Mesenchymal stem cell (in vitro differentiated cells and primary cell): ENCODE results near the gene KCNJ10.

Source experiments
- DNase-seq: peaks from one replicate; pipeline ENCODE4 v3.0.0-alpha.2; 2013
- H2AFZ ChIP-seq: one replicate; pipeline ENCODE4 v1.6.1; 2013; ENCODE audit warnings: low read depth, mild to moderate bottlenecking, control low read depth, inconsistent platforms, low read length, moderate library complexity
- H2AK5ac ChIP-seq: 2 replicates; pipeline ENCODE4 v1.6.1; 2013; ENCODE audit warnings: low read length, moderate library complexity, mild to moderate bottlenecking, inconsistent platforms; ENCODE audit not compliant: severe bottlenecking
- H2BK120ac ChIP-seq: one replicate; pipeline ENCODE4 v1.6.1; 2013; ENCODE audit warnings: low read depth, mild to moderate bottlenecking, inconsistent platforms, low read length, moderate library complexity
- H2BK12ac ChIP-seq, 2 experiments: one replicate each; pipeline ENCODE4 v1.6.1; 2013; ENCODE audit warnings: inconsistent platforms in 2 of 2, low read length in 2 of 2, mild to moderate bottlenecking in 2 of 2, moderate library complexity in 2 of 2, control low read depth in 1 of 2
- H2BK15ac ChIP-seq: one replicate; pipeline ENCODE4 v1.6.1; 2013; ENCODE audit warnings: mild to moderate bottlenecking, low read depth, inconsistent platforms; ENCODE audit not compliant: poor library complexity, severe bottlenecking
- H2BK5ac ChIP-seq: 2 replicates; pipeline ENCODE4 v1.6.1; 2013; ENCODE audit warnings: low read depth, mild to moderate bottlenecking, low read length, control low read depth, inconsistent platforms; ENCODE audit not compliant: poor library complexity, severe bottlenecking
- H3K14ac ChIP-seq, 2 experiments: one replicate each; pipeline ENCODE4 v1.6.1; 2013; ENCODE audit warnings: inconsistent platforms in 2 of 2, low read length in 2 of 2, control low read depth in 1 of 2, mild to moderate bottlenecking in 1 of 2, moderate library complexity in 1 of 2
- H3K18ac ChIP-seq, 2 experiments: one replicate each; pipeline ENCODE4 v1.6.1; 2013; ENCODE audit warnings: inconsistent platforms in 2 of 2, low read length in 2 of 2, control low read depth in 1 of 2, low read depth in 1 of 2, mild to moderate bottlenecking in 1 of 2
- H3K23ac ChIP-seq, 2 experiments: one replicate each; pipeline ENCODE4 v1.6.1; 2013; ENCODE audit warnings: inconsistent platforms in 2 of 2, low read length in 2 of 2, mild to moderate bottlenecking in 2 of 2, moderate library complexity in 2 of 2, control low read depth in 1 of 2
- H3K27ac ChIP-seq: 2 replicates; pipeline ENCODE4 v1.5.1; 2013; ENCODE audit warnings: mild to moderate bottlenecking, moderate library complexity, low read length, control low read depth, inconsistent platforms; ENCODE audit not compliant: poor library complexity, severe bottlenecking
- H3K27me3 ChIP-seq, 2 experiments: 2 replicates each; pipeline versions ENCODE4 v1.6.1 to v1.7.0; 2013; ENCODE audit warnings: low read length in 2 of 2, mild to moderate bottlenecking in 2 of 2, moderate library complexity in 2 of 2, control low read depth in 1 of 2, inconsistent platforms in 1 of 2; ENCODE audit not compliant: control insufficient read depth in 1 of 2, insufficient read depth in 1 of 2
- H3K36me3 ChIP-seq, 2 experiments: 2 replicates each; pipeline versions ENCODE4 v1.6.1 to v1.7.0; 2013; ENCODE audit warnings: low read length in 2 of 2, control low read depth in 1 of 2, inconsistent platforms in 1 of 2, low read depth in 1 of 2, mild to moderate bottlenecking in 1 of 2; ENCODE audit not compliant: insufficient read depth in 2 of 2, control insufficient read depth in 1 of 2
- H3K4ac ChIP-seq, 2 experiments: one replicate each; pipeline ENCODE4 v1.6.1; 2013; ENCODE audit warnings: inconsistent platforms in 2 of 2, low read length in 2 of 2, mild to moderate bottlenecking in 2 of 2, moderate library complexity in 2 of 2, control low read depth in 1 of 2, low read depth in 1 of 2
- H3K4me1 ChIP-seq: 2 replicates; pipeline ENCODE4 v1.6.1; 2013; ENCODE audit warnings: low read depth, low read length, control low read depth; ENCODE audit not compliant: control insufficient read depth, insufficient read depth
- H3K4me2 ChIP-seq: 2 replicates; pipeline ENCODE4 v1.6.1; 2013; ENCODE audit warnings: low read length, mild to moderate bottlenecking, inconsistent platforms; ENCODE audit not compliant: poor library complexity, severe bottlenecking
- H3K4me3 ChIP-seq, 2 experiments: 2 replicates each; pipeline versions ENCODE4 v1.5.1 to v1.7.0; 2013; ENCODE audit warnings: low read length in 2 of 2, mild to moderate bottlenecking in 2 of 2, control low read depth in 1 of 2, low read depth in 1 of 2; ENCODE audit not compliant: insufficient read depth in 1 of 2
- H3K79me1 ChIP-seq: replicated peaks from 2 replicates; pipeline ENCODE4 v1.6.1; 2013; ENCODE audit warnings: mild to moderate bottlenecking, control low read depth, low read length, inconsistent platforms; ENCODE audit not compliant: poor library complexity, severe bottlenecking
- H3K9ac ChIP-seq: 2 replicates; pipeline ENCODE4 v1.7.0; 2013; ENCODE audit warnings: mild to moderate bottlenecking, low read length, moderate library complexity
- H3K9me3 ChIP-seq: 2 replicates; pipeline ENCODE4 v1.7.0; 2013; ENCODE audit warnings: mild to moderate bottlenecking, low read length; ENCODE audit not compliant: control insufficient read depth
- H4K8ac ChIP-seq: one replicate; pipeline ENCODE4 v1.6.1; 2013; ENCODE audit warnings: inconsistent platforms, mild to moderate bottlenecking, low read length, moderate library complexity
- H4K91ac ChIP-seq: one replicate; pipeline ENCODE4 v1.6.1; 2013; ENCODE audit warnings: mild to moderate bottlenecking, low read length, inconsistent platforms
- WGBS: methylation state at CpG from one replicate; pipeline ENCODE4 v1.1.7; 2013; ENCODE audit warnings: mixed read lengths; 5-methylcytosine and 5-hydroxymethylcytosine counted together

Gene KCNJ10

DNA sequence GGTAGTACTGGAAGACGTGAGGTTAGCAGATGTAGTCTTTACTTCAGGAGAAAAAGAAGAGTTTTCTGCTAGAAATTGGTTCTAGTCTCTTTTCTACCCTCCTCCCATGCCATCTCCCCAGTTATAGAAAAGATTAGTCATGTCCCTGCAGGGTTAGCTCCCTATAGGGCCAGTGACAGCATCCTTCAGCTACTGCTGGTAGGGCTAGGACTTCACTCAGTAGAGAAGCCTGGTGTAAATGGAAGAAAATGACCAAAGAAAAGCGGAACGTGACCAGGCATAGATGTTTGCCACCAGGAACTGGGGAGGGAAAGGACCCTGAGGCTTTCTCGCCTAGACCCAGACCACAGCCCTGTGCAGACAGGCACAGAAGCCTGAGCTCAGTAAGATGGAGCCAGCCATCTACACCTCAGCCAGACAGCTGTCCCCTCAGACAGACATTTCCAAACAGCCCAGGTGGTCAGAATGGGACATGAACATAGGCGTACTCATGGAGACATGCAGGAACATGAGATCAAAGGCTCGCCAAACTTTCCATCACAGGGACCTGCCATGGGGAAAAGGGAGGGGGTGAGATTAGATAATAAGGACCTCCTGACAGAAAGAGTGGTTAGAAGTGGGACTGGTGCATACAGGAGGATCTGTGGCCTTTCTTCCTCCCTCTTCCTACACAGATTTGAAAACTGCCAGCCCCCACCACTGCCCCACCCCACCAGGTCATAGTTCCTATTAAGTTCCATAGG is 92.4 kb downstream of the KCNJ10 start:
- Histone ChIP-seq H2BK120ac (no peak overlapping the region), H2BK5ac (no peak overlapping the region), H2BK15ac (no peak overlapping the region), H2AFZ (no peak overlapping the region), H3K27ac (no peak overlapping the region), H3K9ac (no peak overlapping the region), H4K8ac (no peak overlapping the region), H3K36me3 (peaks cover 0 to 40% of the 10 kb centered on the region in 2 experiments), H3K23ac (no peak overlapping the region), H3K18ac (no peak overlapping the region), H2AK5ac (no peak overlapping the region), H3K4ac (no peak overlapping the region), H2BK12ac (no peak overlapping the region), H3K4me2 (no peak overlapping the region), H3K9me3 (no peaks in the 10 kb centered on the region), H4K91ac (no peak overlapping the region), H3K4me1 (no peaks in the 10 kb centered on the region), H3K4me3 (no peak overlapping the region), H3K79me1 (no peaks in the 10 kb centered on the region), H3K27me3 (peaks cover 0 to 27% of the 10 kb centered on the region in 2 experiments), H3K14ac (peak overlapping the region in 1 of 2 experiments; percentile 36)
- WGBS: 80% methylated on average over 6 of the region's 6 CpGs
- no peak for DNase-seq

DNA sequence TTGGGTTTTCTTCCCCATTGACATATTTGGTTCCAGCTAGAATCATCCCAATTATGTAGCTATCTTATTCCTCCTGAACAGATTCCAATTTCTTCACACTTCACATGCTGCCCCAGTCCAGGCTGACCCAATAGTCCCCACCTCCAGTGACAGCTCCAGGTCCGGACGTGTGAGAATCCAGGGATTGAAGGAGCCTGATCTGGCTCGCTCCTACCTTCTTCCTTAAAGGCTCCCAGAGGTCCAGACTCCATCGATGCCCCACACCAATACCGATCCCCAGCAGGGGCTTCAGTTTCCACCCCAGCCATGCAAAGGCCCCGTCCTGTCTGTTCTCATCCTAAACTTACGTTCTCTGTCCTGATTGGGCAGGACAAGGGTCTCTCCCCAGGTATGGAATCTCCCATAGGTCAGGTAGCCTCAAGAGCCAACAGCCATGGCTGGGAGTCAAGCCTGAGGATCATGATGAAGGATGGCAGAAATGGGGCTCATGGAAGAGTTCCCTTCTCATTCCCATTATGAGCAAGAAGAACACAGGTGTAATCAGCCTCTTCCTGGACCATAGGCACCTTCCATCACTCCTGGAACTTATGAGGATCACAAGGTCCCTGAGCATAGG is 95.5 kb downstream of the KCNJ10 start:
- DNase-seq: no peak
- Histone ChIP-seq H3K23ac (no peak overlapping the region), H2BK15ac (no peak overlapping the region), H3K27ac (no peak overlapping the region), H3K4me3 (no peak overlapping the region), H3K4me1 (no peaks in the 10 kb centered on the region), H2BK120ac (no peak overlapping the region), H2AK5ac (no peak overlapping the region), H2AFZ (no peak overlapping the region), H2BK12ac (no peak overlapping the region), H3K18ac (no peak overlapping the region), H4K8ac (no peak overlapping the region), H3K36me3 (peaks cover 0 to 22% of the 10 kb centered on the region in 2 experiments), H3K14ac (no peak overlapping the region), H3K4me2 (no peak overlapping the region), H3K79me1 (no peaks in the 10 kb centered on the region), H3K27me3 (peaks cover 0 to 38% of the 10 kb centered on the region in 2 experiments), H3K9me3 (no peaks in the 10 kb centered on the region), H3K9ac (no peak overlapping the region), H2BK5ac (no peak overlapping the region), H4K91ac (no peak overlapping the region), H3K4ac (no peak overlapping the region)
- WGBS: 71% methylated on average over 7 of the region's 7 CpGs

DNA sequence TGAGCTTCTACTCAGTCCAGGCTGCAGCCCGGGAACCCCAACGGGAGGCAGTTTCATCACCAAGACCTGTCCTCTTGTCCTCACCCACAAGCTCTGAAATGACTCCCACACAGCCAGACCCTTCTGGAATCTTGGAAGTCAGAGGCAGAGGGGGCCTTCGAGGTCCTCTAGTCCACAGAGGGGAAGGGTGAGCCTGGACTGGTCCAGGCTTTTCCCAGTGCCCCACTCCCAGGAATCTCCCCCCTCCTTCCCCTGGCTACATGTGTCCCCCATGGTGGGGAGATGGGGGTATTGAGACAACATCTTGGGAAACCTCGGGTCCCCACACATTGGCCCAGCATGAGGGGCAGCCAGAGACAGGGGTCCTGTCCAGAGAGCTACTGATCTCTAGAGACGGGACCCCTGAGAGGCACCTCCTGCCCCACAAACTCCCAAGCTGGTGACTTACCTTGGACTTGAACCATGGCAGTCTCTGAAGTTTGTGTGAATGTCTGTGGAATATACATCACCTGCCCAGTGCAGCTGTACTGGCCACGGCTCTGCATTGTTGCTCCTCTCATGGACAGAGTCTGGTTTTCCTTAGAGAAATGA is 96.5 kb downstream of the KCNJ10 start:
- Histone ChIP-seq H2BK5ac (no peak overlapping the region), H4K8ac (no peak overlapping the region), H3K4me1 (no peaks in the 10 kb centered on the region), H3K27me3 (peaks cover 0 to 44% of the 10 kb centered on the region in 2 experiments), H4K91ac (no peak overlapping the region), H3K4me2 (no peak overlapping the region), H3K27ac (no peak overlapping the region), H3K9ac (no peak overlapping the region), H3K14ac (no peak overlapping the region), H3K4ac (no peak overlapping the region), H3K9me3 (no peaks in the 10 kb centered on the region), H3K79me1 (no peaks in the 10 kb centered on the region), H3K4me3 (no peak overlapping the region), H2BK15ac (no peak overlapping the region), H2AK5ac (no peak overlapping the region), H2AFZ (no peak overlapping the region), H3K23ac (no peak overlapping the region), H3K18ac (no peak overlapping the region), H2BK120ac (no peak overlapping the region), H2BK12ac (no peak overlapping the region), H3K36me3 (peaks cover 0 to 16% of the 10 kb centered on the region in 2 experiments)
- 76% methylated on average over 4 of the region's 6 CpGs for WGBS
- DNase-seq: no peak

DNA sequence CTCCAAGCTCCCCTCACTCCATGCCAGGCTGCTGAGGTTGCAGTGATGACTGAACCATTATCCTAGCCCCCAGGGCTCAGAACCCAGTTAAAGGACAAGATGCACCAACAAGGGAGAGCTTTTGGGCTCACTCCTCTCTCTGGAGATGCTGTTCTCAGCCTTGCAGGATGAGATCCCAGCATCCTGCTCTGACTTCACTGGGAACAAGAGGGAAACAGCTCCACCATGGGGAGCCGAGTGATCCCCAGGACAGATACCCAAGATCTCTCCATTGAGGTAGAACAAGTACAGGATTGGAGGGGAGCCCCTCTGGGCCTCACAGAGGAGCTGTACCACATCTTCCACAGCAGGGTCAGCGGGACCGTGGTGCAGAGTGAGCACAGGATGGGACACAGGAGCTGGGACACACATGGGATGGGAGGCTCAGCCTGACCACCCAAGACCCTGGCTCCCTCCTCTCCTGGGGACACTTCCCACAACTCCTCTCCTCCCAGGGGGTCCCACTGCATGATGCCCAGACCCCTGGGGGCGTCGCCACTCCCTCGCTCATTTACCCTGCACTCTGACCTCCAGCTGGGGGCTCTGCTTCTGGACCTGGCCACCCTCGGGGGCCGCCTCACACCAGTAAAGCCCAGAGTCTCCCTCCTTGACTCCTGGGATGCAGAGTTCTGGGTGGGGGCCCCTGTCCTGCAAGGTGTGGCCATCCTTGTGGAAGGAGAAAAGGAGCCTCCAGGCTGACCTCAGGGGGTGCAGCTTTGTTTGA is 97.3 kb downstream of the KCNJ10 start:
- no peak overlapping the region for H3K18ac ChIP-seq

More for the DNA sequence above, 97.3 kb downstream of the KCNJ10 start:
- peak overlapping the region in 1 of 2 experiments; percentile 70 for H3K23ac ChIP-seq
- no peak for DNase-seq
- H3K4me2 ChIP-seq: no peak overlapping the region
- H3K27ac ChIP-seq: no peak overlapping the region
- peaks cover 0 to 8% of the 10 kb centered on the region in 2 experiments for H3K36me3 ChIP-seq
- H3K4me3 ChIP-seq: no peak overlapping the region
- H4K91ac ChIP-seq: no peak overlapping the region
- H2BK5ac ChIP-seq: no peak overlapping the region
- H3K27me3 ChIP-seq: peaks cover 0 to 36% of the 10 kb centered on the region in 2 experiments
- no peaks in the 10 kb centered on the region for H3K9me3 ChIP-seq
- H3K79me1 ChIP-seq: no peaks in the 10 kb centered on the region
- no peak overlapping the region for H2AK5ac ChIP-seq
- no peak overlapping the region for H3K4ac ChIP-seq
- no peak overlapping the region for H2BK120ac ChIP-seq
- no peak overlapping the region for H3K9ac ChIP-seq
- no peak overlapping the region for H4K8ac ChIP-seq
- no peak overlapping the region for H2BK12ac ChIP-seq
- H3K4me1 ChIP-seq: no peaks in the 10 kb centered on the region
- WGBS: 77% methylated on average over 8 of the region's 8 CpGs
- no peak overlapping the region for H2AFZ ChIP-seq
- H3K14ac ChIP-seq: no peak overlapping the region
- H2BK15ac ChIP-seq: no peak overlapping the region
